HG03097 (cell line): ENCODE results near the gene MESP2.

ENCODE experiments used
- ATAC-seq: cut with Tn5 transposase; IDR thresholded peaks from one replicate; pipeline ENCODE4 v1.9.1; 2021; ENCODE audit not compliant: unreplicated experiment, low FRiP score

Gene MESP2

DNA sequence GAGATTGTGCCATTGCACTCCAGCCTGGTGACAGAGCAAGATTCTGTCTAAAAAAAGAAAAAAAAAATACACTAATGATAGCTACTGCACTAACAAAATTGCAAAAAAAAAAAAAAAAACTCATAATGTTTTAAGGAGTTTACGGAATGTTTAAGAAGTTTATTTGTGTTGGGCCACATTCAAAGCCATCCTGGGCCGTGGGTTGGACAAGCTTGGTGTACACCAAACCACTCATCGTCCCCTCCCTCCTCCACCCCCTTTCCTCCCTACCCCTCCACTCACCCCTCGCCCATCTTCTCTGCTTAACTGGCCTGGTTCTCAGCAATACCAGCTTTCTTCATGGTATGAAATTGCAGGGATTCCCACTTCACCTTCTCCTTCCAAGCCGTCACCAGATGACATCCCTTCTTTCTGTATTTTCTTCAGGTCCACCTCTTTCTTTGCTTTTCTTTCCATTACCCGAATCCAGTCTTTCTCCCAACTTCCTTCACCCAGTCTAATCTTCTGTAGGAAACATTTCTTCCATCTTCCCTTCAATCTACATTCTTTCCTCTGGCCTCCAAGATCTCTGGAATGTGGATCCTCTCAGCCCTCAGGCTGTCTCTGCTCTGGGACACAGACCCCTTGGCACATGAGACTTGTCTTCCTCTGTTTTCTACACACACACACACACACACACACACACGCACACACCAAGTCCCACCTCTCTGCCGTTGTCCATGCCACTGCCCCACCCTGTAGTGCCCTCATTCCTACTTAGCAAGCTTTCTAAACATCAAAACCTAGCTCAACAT, 21.6 kb upstream of the MESP2 start:
- no peak for ATAC-seq

- no peak for ATAC-seq
Measured at GRCh38 chr15:89755701-89756100, 20.4 kb upstream of the MESP2 start.

GRCh38 chr15:89756897-89757296, 19.2 kb upstream of the MESP2 start:
- no peak for ATAC-seq

- no peak for ATAC-seq
Measured at GRCh38 chr15:89758283-89758682, 17.8 kb upstream of the MESP2 start.

DNA sequence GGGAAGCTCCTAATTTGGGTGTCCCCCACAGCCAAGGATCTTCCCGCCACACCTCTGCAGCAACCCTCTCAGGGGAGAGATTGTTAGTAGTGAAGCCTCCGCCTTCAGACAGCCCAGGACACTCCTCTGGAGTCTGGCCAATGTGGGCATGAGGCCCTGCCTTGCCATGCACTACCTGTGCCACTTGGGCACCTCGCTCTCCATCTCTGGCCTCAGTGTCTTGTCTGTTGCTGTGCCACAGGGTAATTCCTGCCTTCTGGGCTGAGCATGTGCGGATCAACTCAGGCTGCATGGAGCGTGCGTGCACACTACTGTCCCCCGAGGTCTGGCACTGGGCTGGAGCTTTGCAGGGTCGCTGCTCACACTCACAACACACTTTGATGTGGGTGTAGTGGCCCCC, 17.2 kb upstream of the MESP2 start:
- ATAC-seq: no peak

DNA sequence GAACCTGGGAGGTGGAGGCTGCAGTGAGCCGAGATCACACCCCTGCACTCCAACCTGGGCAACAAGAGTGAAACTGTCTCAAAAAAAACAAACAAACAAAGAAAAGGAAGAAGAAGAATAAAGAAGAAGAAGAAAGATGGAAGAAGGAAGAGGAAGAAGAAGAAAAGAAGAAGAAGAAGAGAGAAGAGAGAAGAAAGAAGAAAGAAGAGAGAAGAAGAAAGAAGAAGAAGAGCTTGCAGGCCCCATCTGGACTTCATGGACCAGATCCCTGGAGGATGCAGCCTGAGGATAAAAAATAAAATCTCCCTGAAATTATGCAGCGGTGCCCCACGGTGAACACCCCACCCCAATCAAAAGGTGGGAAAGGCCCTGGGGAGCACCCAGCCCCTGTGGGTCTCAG, 16.3 kb upstream of the MESP2 start:
- no peak for ATAC-seq

DNA sequence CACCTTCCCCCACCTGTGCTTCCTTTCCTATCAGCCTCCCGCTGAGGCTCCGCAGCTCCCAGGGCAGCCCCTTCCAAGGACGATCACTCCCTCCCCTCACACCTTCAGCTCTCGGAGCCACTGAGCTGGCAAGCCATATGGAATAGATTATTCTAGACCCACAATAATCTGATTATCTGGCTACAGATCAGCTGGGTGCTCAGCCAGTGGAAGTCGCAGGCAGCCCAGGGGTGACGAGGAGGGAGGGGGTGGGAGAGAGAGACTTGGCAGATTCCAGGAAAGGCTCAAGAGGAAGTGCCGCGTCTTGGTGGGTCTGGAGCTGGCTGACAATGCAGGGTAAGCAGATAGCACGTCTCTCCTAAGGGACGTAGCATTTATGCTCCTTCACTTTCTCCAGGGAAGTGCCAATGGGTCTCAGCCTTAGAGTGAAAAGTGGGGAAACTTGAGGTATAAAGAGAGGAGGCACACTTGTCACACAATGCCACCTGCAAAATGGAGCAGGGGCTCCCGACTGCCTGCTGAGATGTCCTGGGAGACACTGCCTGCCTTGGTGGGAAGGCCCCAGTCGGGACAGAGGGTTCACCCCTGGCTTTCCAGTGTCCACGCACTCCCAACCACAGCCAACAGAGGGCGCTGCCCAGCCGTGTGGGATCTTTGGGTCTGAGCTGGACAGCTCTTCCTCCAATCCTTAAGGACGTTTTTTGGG, 15.7 kb upstream of the MESP2 start:
- peak; percentile 56 for ATAC-seq

GRCh38 chr15:89761009-89761831, 14.9 kb upstream of the MESP2 start:
- no peak for ATAC-seq

GRCh38 chr15:89761929-89762328, 14.2 kb upstream of the MESP2 start:
- ATAC-seq: no peak

DNA sequence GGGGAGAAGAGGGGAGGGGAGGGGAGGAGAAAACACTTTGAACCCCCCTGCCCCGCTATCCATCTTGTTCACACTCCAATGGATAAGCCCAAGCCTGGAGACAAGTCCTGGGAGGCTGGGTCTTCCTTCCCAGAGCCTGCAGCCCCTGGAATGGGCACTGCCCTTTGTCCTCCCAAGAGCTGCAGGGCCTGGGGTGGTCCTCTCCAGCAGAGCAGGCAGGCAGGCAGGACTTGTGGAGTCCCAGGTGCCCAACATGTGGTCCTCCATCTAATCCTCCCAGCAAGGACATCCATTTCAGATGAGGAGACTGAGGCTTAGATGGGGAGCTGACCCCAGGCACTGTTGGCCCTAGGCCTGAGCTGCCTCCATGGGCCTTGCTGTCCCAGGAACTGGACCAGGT, 10.4 kb upstream of the MESP2 start:
- ATAC-seq: no peak

GRCh38 chr15:89766357-89767311, 9.5 kb upstream of the MESP2 start:
- no peak for ATAC-seq

DNA sequence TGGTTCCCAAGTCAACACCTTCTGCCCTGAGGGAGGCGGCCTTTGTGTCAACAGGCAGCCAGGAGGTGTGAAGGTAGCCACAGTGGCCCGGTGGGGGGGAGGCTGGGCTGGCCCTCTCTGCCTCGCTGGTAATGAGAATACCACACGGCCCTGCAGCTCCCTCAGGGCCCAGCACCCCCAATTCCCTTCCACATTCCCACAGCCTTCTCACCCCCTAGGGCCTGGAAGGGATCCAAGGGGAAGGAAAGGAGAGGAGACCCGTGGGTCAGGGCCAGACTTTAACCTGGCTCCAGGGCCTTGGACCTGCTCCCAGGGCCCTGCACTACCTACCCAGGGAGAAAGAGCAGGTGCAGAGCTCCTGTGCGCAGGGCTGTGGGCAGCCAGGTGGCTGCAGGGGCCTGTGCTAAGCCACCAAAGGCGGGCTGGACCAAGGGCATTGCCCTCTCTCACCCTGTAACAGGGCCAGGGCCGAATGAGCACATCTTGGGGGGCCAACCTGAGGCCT, 8.7 kb upstream of the MESP2 start:
- no peak for ATAC-seq

- no peak for ATAC-seq
Measured at GRCh38 chr15:89768071-89768500, 8.0 kb upstream of the MESP2 start.

DNA sequence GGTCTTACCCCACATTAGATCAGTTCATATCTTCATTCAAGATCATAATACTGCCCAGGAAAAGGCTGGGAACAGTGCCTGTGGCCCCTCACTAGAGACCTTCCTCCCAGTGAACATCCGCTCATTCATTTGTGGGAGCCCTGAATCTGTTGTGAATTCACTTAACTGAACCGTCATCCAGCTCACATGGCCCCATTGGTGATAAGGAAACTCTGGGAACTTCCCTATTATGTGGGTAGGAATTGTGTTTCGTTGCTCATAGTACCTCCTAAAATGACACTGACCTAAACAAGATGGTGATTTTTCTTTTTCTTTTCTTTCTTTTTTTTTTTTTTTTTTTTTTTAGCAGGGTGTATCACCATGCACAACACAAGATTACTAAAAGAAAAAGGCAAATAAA, 6.8 kb upstream of the MESP2 start:
- ATAC-seq: no peak

DNA sequence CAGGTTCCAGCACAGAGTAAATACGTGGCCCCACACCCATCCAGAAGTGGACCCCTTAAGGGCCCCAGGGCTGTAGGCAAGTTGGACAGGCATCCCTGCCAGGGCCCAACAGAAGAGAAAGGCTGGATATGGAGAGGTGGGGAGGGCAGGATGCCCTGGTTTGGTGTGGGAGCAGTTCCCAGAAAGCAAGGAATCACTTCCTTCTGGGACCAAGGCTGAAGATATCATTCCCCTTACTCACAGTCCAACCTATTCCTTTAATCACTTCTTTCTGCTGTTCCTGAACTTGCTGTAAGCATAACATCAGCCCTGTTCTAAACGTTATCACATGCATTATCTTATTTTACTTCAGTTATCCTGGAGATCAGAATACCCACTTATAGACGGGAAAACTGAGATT, 6.1 kb upstream of the MESP2 start:
- ATAC-seq: no peak

GRCh38 chr15:89772932-89773583, 3.1 kb upstream of the MESP2 start:
- ATAC-seq: no peak

DNA sequence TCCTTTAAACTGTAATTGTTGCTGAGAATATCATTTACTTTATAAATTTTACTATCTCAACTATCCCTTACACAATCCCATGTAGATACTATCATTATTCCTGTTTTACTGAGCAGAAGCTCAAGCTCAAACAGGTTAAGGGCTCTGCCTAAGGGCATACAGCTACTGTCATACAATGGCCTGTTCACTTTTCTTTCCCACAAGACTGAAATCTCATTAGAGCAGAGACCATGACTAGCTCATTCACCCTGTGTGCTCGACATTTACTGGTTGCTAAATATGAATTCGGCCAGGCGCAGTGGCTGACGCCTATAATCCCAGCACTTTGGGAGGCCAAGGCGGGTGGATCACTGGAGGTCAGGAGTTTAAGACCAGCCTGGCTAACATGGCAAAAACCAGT, 1.6 kb upstream of the MESP2 start:
- ATAC-seq: no peak

DNA sequence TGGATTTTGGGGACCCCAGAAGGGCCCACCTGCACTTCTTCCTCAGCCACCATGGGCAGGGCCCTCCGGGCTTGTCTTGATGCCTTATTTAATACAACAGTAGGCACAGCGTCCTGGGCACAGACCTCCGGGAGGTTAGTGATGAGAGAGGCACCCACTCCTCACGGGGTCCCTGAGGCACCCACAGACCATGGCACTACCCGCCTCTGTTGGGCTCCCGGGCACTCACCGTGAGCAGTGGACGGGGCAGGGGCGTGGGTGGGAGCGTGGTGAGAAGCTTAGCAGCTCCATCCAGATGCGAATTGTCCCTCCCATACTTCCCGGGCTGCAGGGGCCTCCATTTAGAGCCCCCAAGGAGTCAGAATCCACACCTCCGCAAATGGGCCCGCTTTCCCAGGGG, 317 bp upstream of the MESP2 start:
- ATAC-seq: no peak

- ATAC-seq: no peak
Measured at GRCh38 chr15:89777073-89777751, 1.1 kb downstream of the MESP2 start.
